ENCODE measurements around the gene PRKN. TPM values are rescaled to one million over a fixed set of nuclear protein-coding genes. Genes with fewer than 3 reads are reported as not detected.

The PRKN gene
- total RNA-seq, 2 donors from 2014 or later = 15.7 to 19.3 TPM

- no peaks in the 10 kb centered on the region for H3K9me3 ChIP-seq
- H3K36me3 ChIP-seq = no peaks in the 10 kb centered on the region
- H3K4me3 ChIP-seq = no peak overlapping the region
- DNase-seq (ENCODE audit: low spot score) = no peak
- TF ChIP-seq CTCF (IDR thresholded peaks at IDR 0.05) = no peak
- peaks cover 0 to 7% of the 10 kb centered on the region in 2 donors for H3K4me1 ChIP-seq
- no peaks in the 10 kb centered on the region for H3K27me3 ChIP-seq
- peak overlapping the region; percentile 55 to 86 for H3K27ac ChIP-seq
Observed at GRCh38 chr6:162721404-162721687, 6.2 kb downstream of the PRKN start.

GRCh38 chr6:162719528-162719927 is 8.0 kb downstream of the PRKN start:
- no peak for DNase-seq (ENCODE audit: low spot score)
- Histone ChIP-seq H3K36me3 (no peaks in the 10 kb centered on the region), H3K27ac (peak overlapping the region; percentile 23 to 86), H3K4me3 (no peak overlapping the region), H3K27me3 (no peaks in the 10 kb centered on the region), H3K9me3 (no peaks in the 10 kb centered on the region), H3K4me1 (no peaks in the 10 kb centered on the region)
- no peak for TF ChIP-seq CTCF (IDR thresholded peaks at IDR 0.05)

- DNase-seq (ENCODE audit: low spot score) = no peak
- Histone ChIP-seq H3K27ac (no peak overlapping the region), H3K4me3 (no peak overlapping the region), H3K36me3 (no peaks in the 10 kb centered on the region), H3K9me3 (no peaks in the 10 kb centered on the region), H3K27me3 (no peaks in the 10 kb centered on the region), H3K4me1 (no peaks in the 10 kb centered on the region)
- TF ChIP-seq CTCF (IDR thresholded peaks at IDR 0.05) = no peak
Observed at GRCh38 chr6:162715601-162716000, 12.0 kb downstream of the PRKN start.

- no peak for DNase-seq (ENCODE audit: low spot score)
- Histone ChIP-seq H3K4me1 (no peaks in the 10 kb centered on the region), H3K9me3 (no peaks in the 10 kb centered on the region), H3K27ac (no peak overlapping the region), H3K4me3 (no peak overlapping the region), H3K36me3 (no peaks in the 10 kb centered on the region), H3K27me3 (no peaks in the 10 kb centered on the region)
- no peak for TF ChIP-seq CTCF (IDR thresholded peaks at IDR 0.05)
Observed at GRCh38 chr6:162713974-162714780, 13.4 kb downstream of the PRKN start.

GRCh38 chr6:162712694-162713093 is 14.9 kb downstream of the PRKN start:
- no peaks in the 10 kb centered on the region for H3K27me3 ChIP-seq
- H3K4me3 ChIP-seq = no peak overlapping the region
- no peak overlapping the region for H3K27ac ChIP-seq
- no peaks in the 10 kb centered on the region for H3K4me1 ChIP-seq
- no peak for TF ChIP-seq CTCF (IDR thresholded peaks at IDR 0.05)
- DNase-seq (ENCODE audit: low spot score) = no peak
- no peaks in the 10 kb centered on the region for H3K36me3 ChIP-seq
- H3K9me3 ChIP-seq = no peaks in the 10 kb centered on the region

- TF ChIP-seq CTCF (IDR thresholded peaks at IDR 0.05) = no peak
- no peak for DNase-seq (ENCODE audit: low spot score)
- Histone ChIP-seq H3K9me3 (no peaks in the 10 kb centered on the region), H3K4me3 (no peak overlapping the region), H3K27me3 (no peaks in the 10 kb centered on the region), H3K27ac (no peak overlapping the region), H3K36me3 (no peaks in the 10 kb centered on the region), H3K4me1 (peaks cover 0 to 2% of the 10 kb centered on the region in 2 donors)
Observed at GRCh38 chr6:162711376-162711775, 16.2 kb downstream of the PRKN start.
